ENCODE data around the gene TXK. TPM values are rescaled to one million over a fixed set of nuclear protein-coding genes. Genes with fewer than 3 reads are reported as not detected.
A peak's percentile ranks its signal among the peaks of the same experiment; 100 is the strongest.

The TXK gene
- total RNA-seq, 1 experiment from 2014 or later, result 1.7 TPM

GRCh38 chr4:48018112-48018511 lies 115.9 kb downstream of the TXK start:
- DNase-seq (ENCODE audit: low read depth, low spot score), result no peak
- H3K9ac ChIP-seq (ENCODE audit: low read length), result no peak overlapping the region

More at GRCh38 chr4:48018112-48018511, 115.9 kb downstream of the TXK start:
- Histone ChIP-seq H3K9me2 (ENCODE audit: insufficient read depth) (no peaks in the 10 kb centered on the region), H3K27me3 (ENCODE audit: insufficient read depth, low read length) (no peaks in the 10 kb centered on the region), H3K36me3 (ENCODE audit: control insufficient read depth in 1 of 2, insufficient read depth in 2 of 2, low read length in 2 of 2) (no peaks in the 10 kb centered on the region), H3K27ac (ENCODE audit: low read depth, low read length) (no peak overlapping the region), H4K20me1 (ENCODE audit: insufficient read depth) (no peaks in the 10 kb centered on the region), H3K4me2 (ENCODE audit: low read length) (peak overlapping the region; percentile 90; the same call in 1 of the 2 replicates), H3K9me3 (ENCODE audit: control insufficient read depth in 1 of 2, insufficient read depth in 1 of 2, low read depth in 1 of 2, low read length in 2 of 2) (no peaks in the 10 kb centered on the region), H3K4me3 (replicated peaks in 1 of 2; ENCODE audit: low read depth in 1 of 2, low read length in 2 of 2) (peak overlapping the region in 1 of 2 experiments; percentile 73; a peak in 1 of 4 replicates), H3K4me1 (ENCODE audit: control insufficient read depth in 1 of 2, insufficient read depth in 2 of 2, low read length in 2 of 2) (peaks cover 6 to 11% of the 10 kb centered on the region in 2 experiments; a peak in 2 of 4 replicates), H2AFZ (ENCODE audit: low read depth, low read length, poor library complexity, severe bottlenecking) (no peak overlapping the region), H3K79me2 (ENCODE audit: insufficient read depth, low read length) (peaks cover 8% of the 10 kb centered on the region; the same call in 1 of the 2 replicates)
- TF ChIP-seq, protein P1, sequence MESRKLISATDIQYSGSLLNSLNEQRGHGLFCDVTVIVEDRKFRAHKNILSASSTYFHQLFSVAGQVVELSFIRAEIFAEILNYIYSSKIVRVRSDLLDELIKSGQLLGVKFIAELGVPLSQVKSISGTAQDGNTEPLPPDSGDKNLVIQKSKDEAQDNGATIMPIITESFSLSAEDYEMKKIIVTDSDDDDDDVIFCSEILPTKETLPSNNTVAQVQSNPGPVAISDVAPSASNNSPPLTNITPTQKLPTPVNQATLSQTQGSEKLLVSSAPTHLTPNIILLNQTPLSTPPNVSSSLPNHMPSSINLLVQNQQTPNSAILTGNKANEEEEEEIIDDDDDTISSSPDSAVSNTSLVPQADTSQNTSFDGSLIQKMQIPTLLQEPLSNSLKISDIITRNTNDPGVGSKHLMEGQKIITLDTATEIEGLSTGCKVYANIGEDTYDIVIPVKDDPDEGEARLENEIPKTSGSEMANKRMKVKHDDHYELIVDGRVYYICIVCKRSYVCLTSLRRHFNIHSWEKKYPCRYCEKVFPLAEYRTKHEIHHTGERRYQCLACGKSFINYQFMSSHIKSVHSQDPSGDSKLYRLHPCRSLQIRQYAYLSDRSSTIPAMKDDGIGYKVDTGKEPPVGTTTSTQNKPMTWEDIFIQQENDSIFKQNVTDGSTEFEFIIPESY (IDR thresholded peaks at IDR 0.05; ENCODE audit: extremely low read depth, insufficient replicate concordance, low read length), result no peak
- TF ChIP-seq EZH2 (IDR thresholded peaks at IDR 0.05), result no peak
- TF ChIP-seq SRF (IDR thresholded peaks at IDR 0.05; ENCODE audit: low read depth), result no peak
- no peak for TF ChIP-seq EZH2phosphoT487 (IDR thresholded peaks at IDR 0.05; ENCODE audit: borderline replicate concordance)
- TF ChIP-seq EGR1 (IDR thresholded peaks at IDR 0.05; ENCODE audit: low read depth), result no peak
- TF ChIP-seq POLR2A (IDR thresholded peaks at IDR 0.05; ENCODE audit: borderline replicate concordance, extremely low read depth, insufficient read depth, insufficient read length), result no peak
- TF ChIP-seq RAD21 (IDR thresholded peaks at IDR 0.05; ENCODE audit: low read depth), result no peak
- no peak for TF ChIP-seq ZFX (IDR thresholded peaks at IDR 0.05)
- no peak for TF ChIP-seq SP1 (IDR thresholded peaks at IDR 0.05; ENCODE audit: low read depth)
- TF ChIP-seq MAX (IDR thresholded peaks at IDR 0.05), result no peak
- no peak for TF ChIP-seq POLR2AphosphoS5 (IDR thresholded peaks at IDR 0.05; ENCODE audit: low read depth, low read length)
- TF ChIP-seq TCF7L2 (IDR thresholded peaks at IDR 0.05; ENCODE audit: borderline replicate concordance, extremely low read depth, insufficient read depth, insufficient read length), result no peak
- TF ChIP-seq, protein P2, sequence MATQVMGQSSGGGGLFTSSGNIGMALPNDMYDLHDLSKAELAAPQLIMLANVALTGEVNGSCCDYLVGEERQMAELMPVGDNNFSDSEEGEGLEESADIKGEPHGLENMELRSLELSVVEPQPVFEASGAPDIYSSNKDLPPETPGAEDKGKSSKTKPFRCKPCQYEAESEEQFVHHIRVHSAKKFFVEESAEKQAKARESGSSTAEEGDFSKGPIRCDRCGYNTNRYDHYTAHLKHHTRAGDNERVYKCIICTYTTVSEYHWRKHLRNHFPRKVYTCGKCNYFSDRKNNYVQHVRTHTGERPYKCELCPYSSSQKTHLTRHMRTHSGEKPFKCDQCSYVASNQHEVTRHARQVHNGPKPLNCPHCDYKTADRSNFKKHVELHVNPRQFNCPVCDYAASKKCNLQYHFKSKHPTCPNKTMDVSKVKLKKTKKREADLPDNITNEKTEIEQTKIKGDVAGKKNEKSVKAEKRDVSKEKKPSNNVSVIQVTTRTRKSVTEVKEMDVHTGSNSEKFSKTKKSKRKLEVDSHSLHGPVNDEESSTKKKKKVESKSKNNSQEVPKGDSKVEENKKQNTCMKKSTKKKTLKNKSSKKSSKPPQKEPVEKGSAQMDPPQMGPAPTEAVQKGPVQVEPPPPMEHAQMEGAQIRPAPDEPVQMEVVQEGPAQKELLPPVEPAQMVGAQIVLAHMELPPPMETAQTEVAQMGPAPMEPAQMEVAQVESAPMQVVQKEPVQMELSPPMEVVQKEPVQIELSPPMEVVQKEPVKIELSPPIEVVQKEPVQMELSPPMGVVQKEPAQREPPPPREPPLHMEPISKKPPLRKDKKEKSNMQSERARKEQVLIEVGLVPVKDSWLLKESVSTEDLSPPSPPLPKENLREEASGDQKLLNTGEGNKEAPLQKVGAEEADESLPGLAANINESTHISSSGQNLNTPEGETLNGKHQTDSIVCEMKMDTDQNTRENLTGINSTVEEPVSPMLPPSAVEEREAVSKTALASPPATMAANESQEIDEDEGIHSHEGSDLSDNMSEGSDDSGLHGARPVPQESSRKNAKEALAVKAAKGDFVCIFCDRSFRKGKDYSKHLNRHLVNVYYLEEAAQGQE (IDR thresholded peaks at IDR 0.05; ENCODE audit: low read depth), result no peak
- TF ChIP-seq YY1 (IDR thresholded peaks at IDR 0.05; ENCODE audit: extremely low read depth, insufficient replicate concordance, low read depth, low read length), result no peak
- TF ChIP-seq FOSL1 (IDR thresholded peaks at IDR 0.05; ENCODE audit: low read depth), result no peak
- TF ChIP-seq ZNF274 (IDR thresholded peaks at IDR 0.05; ENCODE audit: low read depth, low read length), result no peak
- TF ChIP-seq CBX3 (IDR thresholded peaks at IDR 0.05; ENCODE audit: low read depth), result no peak
- TF ChIP-seq, protein P3, sequence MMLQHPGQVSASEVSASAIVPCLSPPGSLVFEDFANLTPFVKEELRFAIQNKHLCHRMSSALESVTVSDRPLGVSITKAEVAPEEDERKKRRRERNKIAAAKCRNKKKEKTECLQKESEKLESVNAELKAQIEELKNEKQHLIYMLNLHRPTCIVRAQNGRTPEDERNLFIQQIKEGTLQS (IDR thresholded peaks at IDR 0.05), result no peak
- TF ChIP-seq JUND (IDR thresholded peaks at IDR 0.05), result no peak
- TF ChIP-seq CTCF (IDR thresholded peaks at IDR 0.05 in 2 of 3, conservative IDR thresholded peaks at IDR 0.05 in 1 of 3; ENCODE audit: borderline replicate concordance in 1 of 3, insufficient read depth in 1 of 3, low read depth in 2 of 3, low read length in 2 of 3), result no peak
- ChIA-PET POLR2A (no interaction called here), RAD21 (ENCODE audit: low non-redundant PET in 1 of 2, low total read pairs in 2 of 2, uncharacterized antibody in 2 of 2, unreplicated experiment in 2 of 2) (no interaction called here), CTCF (no interaction called here)
- intact Hi-C loops (cut with micrococcal nuclease), result loop anchor here (5.0 kb wide), 1 partner anchor 69 kb away; no protein-coding TSS in a partner anchor
- BruUV-seq (replicated peaks), result no TSS peak
- no peak for ATAC-seq

Data from HCT116 (cell line).